GM12892 (cell line): ENCODE data around the gene NEURL1.

Source experiments
- POLR2A ChIP-seq: IDR thresholded peaks from 2 replicates; pipeline ENCODE4 v1.6.1; 2011; ENCODE audit warnings: low read depth, low read length, control low read depth
- POLR2AphosphoS5 ChIP-seq: IDR thresholded peaks from 2 replicates; pipeline ENCODE4 v1.6.1; 2011; ENCODE audit warnings: low read depth, low read length, control low read depth
- TAF1 ChIP-seq: IDR thresholded peaks from 2 replicates; pipeline ENCODE4 v1.6.1; 2011; ENCODE audit warnings: low read depth, mild to moderate bottlenecking, control low read depth, low read length, borderline replicate concordance

DNA sequence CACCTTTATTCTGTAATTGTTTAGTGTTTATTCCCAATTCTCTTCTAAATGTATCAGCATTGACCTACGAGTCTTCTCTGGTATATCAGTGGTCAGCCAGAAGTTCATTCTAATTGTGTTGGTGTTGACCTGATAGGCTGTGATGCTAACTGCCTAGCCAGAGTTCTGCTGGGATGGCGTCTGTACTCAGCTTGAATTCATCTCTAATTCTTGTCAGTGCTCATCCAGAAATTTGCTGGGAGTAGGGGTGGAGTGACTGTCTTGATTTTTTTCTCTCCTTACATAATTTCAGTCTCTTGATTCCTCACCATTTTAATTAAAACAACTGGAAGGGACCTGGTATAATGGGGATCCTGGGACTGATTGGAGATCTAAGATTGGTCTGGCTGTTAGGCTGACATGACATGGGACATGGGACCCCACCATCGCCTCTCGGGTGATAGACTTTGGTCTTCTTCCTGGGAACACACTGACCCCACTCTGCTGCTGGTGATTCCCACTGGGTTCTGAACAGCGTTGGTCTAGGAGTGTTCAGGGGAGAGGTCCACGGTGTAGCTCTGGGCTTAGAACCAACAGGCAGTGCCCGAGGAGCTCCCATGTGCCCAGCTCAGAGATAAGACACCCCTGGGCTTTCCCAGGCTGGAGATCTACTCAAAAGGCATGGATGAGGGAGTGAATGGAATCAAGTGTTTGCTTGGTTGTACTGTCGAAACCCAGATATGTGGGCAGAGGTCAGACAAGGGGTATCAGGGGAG lies 3.8 kb downstream of the NEURL1 start:
- TF ChIP-seq POLR2AphosphoS5 (no peak), POLR2A (no peak), TAF1 (no peak)
